AG04450 (cell line): ENCODE results near the gene SLC5A7. TPM values are rescaled to one million over a fixed set of nuclear protein-coding genes. Genes with fewer than 3 reads are reported as not detected.

Source experiments
- CTCF ChIA-PET: fragments of 300-600, 350-600 bp; formaldehyde crosslinking; extraction: SDS; loops from one replicate; lab custom pipeline; 2022; ENCODE audit warnings: antibody characterized with exemption, inconsistent platforms; lab: Charles Lee
- POLR2A ChIA-PET: fragments of 350-600 bp; formaldehyde crosslinking; extraction: SDS; loops from one replicate; lab custom pipeline; 2021; ENCODE audit warnings: antibody characterized with exemption, inconsistent platforms; lab: Yijun Ruan, JAX
- DNase-seq: peaks from one replicate; pipeline ENCODE4 v3.0.0-alpha.2; 2011; ENCODE audit warnings: low read depth, low spot score
- H3K27ac ChIP-seq: one replicate; pipeline ENCODE4 v1.5.1; 2012; ENCODE audit warnings: low read depth, low read length, control low read depth
- H3K27me3 ChIP-seq: one replicate; pipeline ENCODE4 v1.6.0; 2012; ENCODE audit warnings: low read length; ENCODE audit not compliant: control insufficient read depth, insufficient read depth
- H3K4me3 ChIP-seq: 2 replicates; pipeline ENCODE4 v1.5.1; 2011; ENCODE audit warnings: mild to moderate bottlenecking, low read depth, low read length, control low read depth
- H3K9me3 ChIP-seq: 2 replicates; pipeline ENCODE4 v1.5.1; 2012; ENCODE audit warnings: low read length; ENCODE audit not compliant: control insufficient read depth, insufficient read depth
- polyA minus RNA-seq: library from RNA; depleted of rRNA, polyadenylated mRNA; stranded (reverse); fragments of >200 nt; gene quantifications from 2 replicates; pipeline ENCODE4 v1.2.3, GENCODE V29; 2011; rRNA and poly(A)+ RNA removed
- polyA plus RNA-seq: library from polyadenylated mRNA; depleted of rRNA; stranded (reverse); fragments of >200 nt; gene quantifications from 2 replicates; pipeline ENCODE4 v1.2.3, GENCODE V29; 2011; rRNA removed
- TF ChIP-seq, protein P1 (sequence below): IDR thresholded peaks from 2 replicates; pipeline ENCODE4 v1.5.1; 2011; ENCODE audit warnings: low read depth, low read length, control low read depth, inconsistent platforms

SLC5A7 gene
- not detected in 2 replicates for polyA plus RNA-seq
- polyA minus RNA-seq, result not detected in 2 replicates

DNA sequence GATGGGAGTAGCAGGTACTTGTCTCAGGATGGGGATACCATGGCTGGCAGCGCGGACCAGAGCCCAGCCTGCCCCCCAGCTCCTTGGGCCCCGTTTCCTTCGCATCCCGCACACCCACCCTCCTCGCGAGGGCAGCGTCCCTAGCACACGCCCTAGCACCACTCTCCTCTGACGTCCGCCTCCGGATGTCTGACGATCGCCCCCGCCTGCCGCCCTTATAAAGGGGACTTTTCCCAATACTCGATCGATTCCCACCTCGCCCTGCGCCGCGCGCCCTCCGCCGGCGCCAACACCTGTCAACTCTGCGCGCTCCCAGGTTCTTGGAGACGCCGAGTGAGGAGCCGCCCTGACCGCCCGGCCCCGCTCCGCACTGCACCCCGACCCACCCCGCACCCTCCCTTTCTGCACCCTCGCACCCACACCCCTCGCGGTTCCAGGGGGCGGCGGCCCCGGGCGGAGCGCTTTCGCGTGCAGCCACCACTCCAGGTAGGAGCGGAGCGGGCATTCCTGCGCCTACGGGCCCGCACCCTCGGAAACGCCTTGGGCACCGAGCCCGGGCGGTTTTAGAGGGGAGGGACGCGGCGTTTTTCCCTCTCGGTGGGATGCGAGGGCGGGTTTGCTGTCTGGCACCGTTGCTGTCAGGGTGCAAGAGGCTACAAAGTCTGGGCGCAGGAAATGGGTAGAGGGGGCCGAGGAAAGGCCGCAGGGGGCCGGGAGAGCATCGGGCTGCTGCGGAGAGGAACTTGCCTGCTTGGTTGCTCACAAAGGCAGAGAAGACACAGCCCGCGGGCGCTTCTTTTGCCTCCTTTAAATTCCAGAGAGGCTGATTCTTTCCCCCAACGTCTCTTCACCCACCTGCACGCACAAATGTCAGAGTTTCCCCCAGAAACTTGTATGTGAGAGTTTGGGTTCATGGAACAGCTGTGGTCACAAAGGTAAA is at the start of gene SLC5A7:
SLC5A7 (plus strand) TSS at position 247 of the 940 bp plus-strand sequence. CDS start 1,632 bp downstream, outside the sequence.
- Histone ChIP-seq H3K9me3 (no peaks in the 10 kb centered on the region; the same call in 1 of the 2 replicates), H3K27ac (no peak within 1 kb of the TSS), H3K27me3 (peaks cover 4% of the 10 kb centered on the region), H3K4me3 (no peak within 1 kb of the TSS)
- no peak for DNase-seq
- ChIA-PET CTCF (no interaction called here), POLR2A (no interaction called here)
- TF ChIP-seq, protein P1, sequence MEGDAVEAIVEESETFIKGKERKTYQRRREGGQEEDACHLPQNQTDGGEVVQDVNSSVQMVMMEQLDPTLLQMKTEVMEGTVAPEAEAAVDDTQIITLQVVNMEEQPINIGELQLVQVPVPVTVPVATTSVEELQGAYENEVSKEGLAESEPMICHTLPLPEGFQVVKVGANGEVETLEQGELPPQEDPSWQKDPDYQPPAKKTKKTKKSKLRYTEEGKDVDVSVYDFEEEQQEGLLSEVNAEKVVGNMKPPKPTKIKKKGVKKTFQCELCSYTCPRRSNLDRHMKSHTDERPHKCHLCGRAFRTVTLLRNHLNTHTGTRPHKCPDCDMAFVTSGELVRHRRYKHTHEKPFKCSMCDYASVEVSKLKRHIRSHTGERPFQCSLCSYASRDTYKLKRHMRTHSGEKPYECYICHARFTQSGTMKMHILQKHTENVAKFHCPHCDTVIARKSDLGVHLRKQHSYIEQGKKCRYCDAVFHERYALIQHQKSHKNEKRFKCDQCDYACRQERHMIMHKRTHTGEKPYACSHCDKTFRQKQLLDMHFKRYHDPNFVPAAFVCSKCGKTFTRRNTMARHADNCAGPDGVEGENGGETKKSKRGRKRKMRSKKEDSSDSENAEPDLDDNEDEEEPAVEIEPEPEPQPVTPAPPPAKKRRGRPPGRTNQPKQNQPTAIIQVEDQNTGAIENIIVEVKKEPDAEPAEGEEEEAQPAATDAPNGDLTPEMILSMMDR, result no peak

DNA sequence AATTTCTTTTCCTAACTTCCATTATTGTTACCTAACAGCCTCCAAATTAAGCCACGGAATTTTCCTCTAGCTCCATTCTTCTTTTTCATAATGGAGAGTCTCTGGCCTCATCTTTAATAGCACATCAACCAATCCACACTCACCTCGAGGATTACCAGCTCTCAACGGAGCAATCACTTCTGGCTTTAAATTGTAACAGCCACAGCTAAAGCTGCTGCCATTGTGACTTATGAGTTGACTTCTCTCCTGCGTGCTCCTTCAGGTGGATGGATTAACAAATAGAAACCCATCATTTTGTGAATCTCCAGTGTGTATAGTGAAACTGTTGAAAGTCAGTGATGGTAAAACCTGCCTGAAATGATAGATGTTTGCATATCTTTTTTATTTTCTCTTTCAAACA is 24.9 kb upstream of the SLC5A7 start:
- TF ChIP-seq, protein P1, result no peak
- no peak for DNase-seq
- Histone ChIP-seq H3K27ac (no peak overlapping the region), H3K27me3 (no peaks in the 10 kb centered on the region), H3K4me3 (no peak overlapping the region), H3K9me3 (no peaks in the 10 kb centered on the region)
- CTCF ChIA-PET, result no interaction called here
- POLR2A ChIA-PET, result no interaction called here

DNA sequence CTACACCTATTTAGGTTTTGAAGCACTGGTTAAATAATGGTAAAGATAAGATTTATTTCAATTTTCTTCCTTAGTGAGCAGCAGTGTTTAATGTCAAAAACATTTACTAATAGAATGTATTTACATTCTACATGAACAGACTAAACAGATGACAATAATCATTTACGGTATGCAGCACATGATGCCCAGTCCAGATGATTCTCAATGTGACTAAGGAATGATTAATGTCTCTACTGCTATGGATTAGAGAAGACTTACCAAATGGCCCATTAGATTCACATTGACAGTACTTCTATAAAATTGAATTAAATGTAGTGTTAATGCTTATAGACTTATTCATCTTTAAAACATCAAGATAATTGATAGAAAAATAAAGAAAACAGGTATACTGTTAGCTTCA is 22.1 kb upstream of the SLC5A7 start:
- ChIA-PET CTCF (no interaction called here), POLR2A (no interaction called here)
- TF ChIP-seq, protein P1, result no peak
- H3K27ac ChIP-seq, result no peak overlapping the region
- no peak overlapping the region for H3K4me3 ChIP-seq
- H3K9me3 ChIP-seq, result no peaks in the 10 kb centered on the region
- H3K27me3 ChIP-seq, result no peaks in the 10 kb centered on the region
- DNase-seq, result no peak

DNA sequence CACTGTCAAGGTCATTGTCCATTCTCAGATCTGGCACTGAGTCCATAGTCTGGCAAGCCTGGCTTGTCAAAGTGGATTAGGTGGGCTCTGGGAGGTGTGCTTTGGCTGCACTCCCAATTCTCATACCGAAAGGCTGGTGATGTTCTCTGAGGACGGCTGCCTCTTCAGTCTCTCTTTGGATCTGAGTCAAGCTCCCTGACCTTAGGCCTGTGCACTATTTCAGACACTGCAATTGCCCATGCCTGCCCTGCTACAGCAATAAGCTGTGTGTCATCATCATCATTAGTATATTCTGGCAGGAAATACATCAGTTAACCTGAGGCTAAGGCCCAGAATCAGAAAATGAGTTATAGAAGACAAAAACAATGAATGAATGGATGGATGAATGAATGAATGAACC is 1.6 kb upstream of the SLC5A7 start:
- H3K9me3 ChIP-seq, result no peaks in the 10 kb centered on the region; the same call in 1 of the 2 replicates
- TF ChIP-seq, protein P1, result no peak
- POLR2A ChIA-PET, result no interaction called here
- H3K27me3 ChIP-seq, result peaks cover 4% of the 10 kb centered on the region
- CTCF ChIA-PET, result no interaction called here
- H3K4me3 ChIP-seq, result no peak overlapping the region
- H3K27ac ChIP-seq, result no peak overlapping the region
- DNase-seq, result no peak

DNA sequence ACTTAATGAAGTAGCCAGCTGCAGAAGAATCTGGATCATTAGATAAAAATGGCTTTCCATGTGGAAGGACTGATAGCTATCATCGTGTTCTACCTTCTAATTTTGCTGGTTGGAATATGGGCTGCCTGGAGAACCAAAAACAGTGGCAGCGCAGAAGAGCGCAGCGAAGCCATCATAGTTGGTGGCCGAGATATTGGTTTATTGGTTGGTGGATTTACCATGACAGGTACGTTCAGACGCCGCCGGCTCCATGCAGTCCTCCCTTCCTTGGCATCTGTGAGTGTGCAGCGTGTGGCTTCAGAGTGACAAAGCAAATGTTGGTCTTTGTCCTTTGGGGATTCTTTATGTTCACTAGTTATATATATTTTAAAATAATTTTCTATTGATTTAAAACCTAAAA is 1.8 kb downstream of the SLC5A7 start:
- H3K27me3 ChIP-seq, result peaks cover 4% of the 10 kb centered on the region
- ChIA-PET CTCF (no interaction called here), POLR2A (no interaction called here)
- no peak for DNase-seq
- H3K27ac ChIP-seq, result no peak overlapping the region
- TF ChIP-seq, protein P1, result no peak
- H3K9me3 ChIP-seq, result no peaks in the 10 kb centered on the region; the same call in 1 of the 2 replicates
- H3K4me3 ChIP-seq, result no peak overlapping the region
